ENCODE data around the gene FZR1. TPM values are rescaled to one million over a fixed set of nuclear protein-coding genes. Genes with fewer than 3 reads are reported as not detected.

Gene FZR1
- total RNA-seq, 2 experiments from 2014 or later, result 39.9 to 40.9 TPM

DNA sequence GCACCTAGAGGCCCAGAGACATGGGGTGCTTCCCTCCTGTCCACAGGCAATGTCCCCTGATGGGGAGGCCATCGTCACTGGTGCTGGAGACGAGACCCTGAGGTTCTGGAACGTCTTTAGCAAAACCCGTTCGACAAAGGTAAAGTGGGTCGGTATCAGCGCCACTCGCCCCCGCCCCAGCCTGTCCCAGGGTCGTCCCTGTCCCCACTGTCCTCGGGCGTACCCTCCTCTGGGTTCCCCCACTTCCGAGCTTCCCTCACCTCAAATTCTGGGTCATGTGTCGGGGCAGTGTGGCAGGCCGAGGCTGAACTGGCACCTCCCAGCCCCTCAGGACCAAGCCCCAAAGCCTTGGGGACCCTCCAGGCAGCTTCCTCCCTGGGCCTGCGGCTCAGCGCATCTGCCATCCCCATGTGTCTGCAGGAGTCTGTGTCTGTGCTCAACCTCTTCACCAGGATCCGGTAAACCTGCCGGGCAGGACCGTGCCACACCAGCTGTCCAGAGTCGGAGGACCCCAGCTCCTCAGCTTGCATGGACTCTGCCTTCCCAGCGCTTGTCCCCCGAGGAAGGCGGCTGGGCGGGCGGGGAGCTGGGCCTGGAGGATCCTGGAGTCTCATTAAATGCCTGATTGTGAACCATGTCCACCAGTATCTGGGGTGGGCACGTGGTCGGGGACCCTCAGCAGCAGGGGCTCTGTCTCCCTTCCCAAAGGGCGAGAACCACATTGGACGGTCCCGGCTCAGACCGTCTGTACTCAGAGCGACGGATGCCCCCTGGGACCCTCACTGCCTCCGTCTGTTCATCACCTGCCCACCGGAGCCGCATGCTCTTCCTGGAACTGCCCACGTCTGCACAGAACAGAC lies 28.5 kb downstream of the FZR1 start:
- ChIA-PET CTCF (no interaction called here), POLR2A (no interaction called here)
- Mint-ChIP-seq H3K4me1 (ENCODE audit: low read depth) (no peaks in the 10 kb centered on the region), H3K27ac (no peak overlapping the region), H3K9me3 (peaks cover 1% of the 10 kb centered on the region), H3K36me3 (ENCODE audit: low read depth) (peaks cover 26% of the 10 kb centered on the region), H3K27me3 (no peaks in the 10 kb centered on the region), H3K4me3 (no peak overlapping the region)
- intact Hi-C loops (cut with micrococcal nuclease), result no loop called here
- TF ChIP-seq, protein P1, sequence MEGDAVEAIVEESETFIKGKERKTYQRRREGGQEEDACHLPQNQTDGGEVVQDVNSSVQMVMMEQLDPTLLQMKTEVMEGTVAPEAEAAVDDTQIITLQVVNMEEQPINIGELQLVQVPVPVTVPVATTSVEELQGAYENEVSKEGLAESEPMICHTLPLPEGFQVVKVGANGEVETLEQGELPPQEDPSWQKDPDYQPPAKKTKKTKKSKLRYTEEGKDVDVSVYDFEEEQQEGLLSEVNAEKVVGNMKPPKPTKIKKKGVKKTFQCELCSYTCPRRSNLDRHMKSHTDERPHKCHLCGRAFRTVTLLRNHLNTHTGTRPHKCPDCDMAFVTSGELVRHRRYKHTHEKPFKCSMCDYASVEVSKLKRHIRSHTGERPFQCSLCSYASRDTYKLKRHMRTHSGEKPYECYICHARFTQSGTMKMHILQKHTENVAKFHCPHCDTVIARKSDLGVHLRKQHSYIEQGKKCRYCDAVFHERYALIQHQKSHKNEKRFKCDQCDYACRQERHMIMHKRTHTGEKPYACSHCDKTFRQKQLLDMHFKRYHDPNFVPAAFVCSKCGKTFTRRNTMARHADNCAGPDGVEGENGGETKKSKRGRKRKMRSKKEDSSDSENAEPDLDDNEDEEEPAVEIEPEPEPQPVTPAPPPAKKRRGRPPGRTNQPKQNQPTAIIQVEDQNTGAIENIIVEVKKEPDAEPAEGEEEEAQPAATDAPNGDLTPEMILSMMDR (IDR thresholded peaks at IDR 0.05), result no peak
- DNase-seq (no peak), ATAC-seq (no peak)

DNA sequence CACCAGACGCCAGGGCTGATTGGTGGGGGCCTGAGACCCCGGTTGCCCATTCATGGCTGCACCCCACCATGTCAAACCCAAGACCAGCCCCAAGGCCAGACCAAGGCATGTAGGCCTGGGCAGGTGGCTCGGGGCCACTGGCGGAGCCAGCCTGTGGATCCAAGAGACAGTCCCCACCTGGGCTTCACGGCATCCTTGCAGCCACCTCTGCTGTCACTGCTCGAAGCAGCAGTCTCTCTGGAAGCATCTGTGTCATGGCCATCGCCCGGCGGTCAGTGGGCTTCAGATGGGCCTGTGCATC lies 29.1 kb downstream of the FZR1 start:
- TF ChIP-seq, protein P1 (IDR thresholded peaks at IDR 0.05), result no peak
- H3K27ac Mint-ChIP-seq, result no peak overlapping the region
- CTCF ChIA-PET, result no interaction called here
- H3K4me3 Mint-ChIP-seq, result no peak overlapping the region
- no peaks in the 10 kb centered on the region for H3K4me1 Mint-ChIP-seq (ENCODE audit: low read depth)
- peaks cover 2% of the 10 kb centered on the region for H3K9me3 Mint-ChIP-seq
- intact Hi-C loops (cut with micrococcal nuclease), result no loop called here
- DNase-seq (no peak), ATAC-seq (no peak)
- POLR2A ChIA-PET, result no interaction called here
- H3K27me3 Mint-ChIP-seq, result no peaks in the 10 kb centered on the region
- H3K36me3 Mint-ChIP-seq (ENCODE audit: low read depth), result peaks cover 30% of the 10 kb centered on the region

DNA sequence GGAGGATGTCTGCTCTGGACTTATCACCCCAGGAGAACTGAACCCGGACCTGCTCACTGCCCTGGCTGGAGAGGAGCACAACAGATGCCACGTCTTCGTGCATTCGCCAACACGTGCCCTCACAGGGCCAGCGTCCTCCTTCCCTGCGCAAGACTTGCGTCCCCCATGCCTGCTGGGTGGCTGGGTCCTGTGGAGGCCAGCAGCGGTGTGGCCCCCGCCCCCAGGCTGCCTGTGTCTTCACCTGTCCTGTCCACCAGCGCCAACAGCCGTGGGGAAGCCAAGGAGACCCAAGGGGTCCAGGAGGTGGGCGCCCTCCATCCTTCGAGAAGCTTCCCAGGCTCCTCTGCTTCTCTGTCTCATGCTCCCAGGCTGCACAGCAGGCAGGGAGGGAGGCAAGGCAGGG lies 29.5 kb downstream of the FZR1 start:
- Mint-ChIP-seq H3K9me3 (peaks cover 2% of the 10 kb centered on the region), H3K4me3 (no peak overlapping the region), H3K4me1 (ENCODE audit: low read depth) (no peaks in the 10 kb centered on the region), H3K36me3 (ENCODE audit: low read depth) (peaks cover 30% of the 10 kb centered on the region), H3K27ac (no peak overlapping the region), H3K27me3 (no peaks in the 10 kb centered on the region)
- ATAC-seq, result no peak
- no peak for DNase-seq
- TF ChIP-seq, protein P1 (IDR thresholded peaks at IDR 0.05), result no peak
- intact Hi-C loops (cut with micrococcal nuclease), result no loop called here
- ChIA-PET POLR2A (interaction anchor here (1.0 kb wide), 1 partner anchor 9 kb away, joined by 3 read pairs; no protein-coding TSS in a partner anchor), CTCF (no interaction called here)

DNA sequence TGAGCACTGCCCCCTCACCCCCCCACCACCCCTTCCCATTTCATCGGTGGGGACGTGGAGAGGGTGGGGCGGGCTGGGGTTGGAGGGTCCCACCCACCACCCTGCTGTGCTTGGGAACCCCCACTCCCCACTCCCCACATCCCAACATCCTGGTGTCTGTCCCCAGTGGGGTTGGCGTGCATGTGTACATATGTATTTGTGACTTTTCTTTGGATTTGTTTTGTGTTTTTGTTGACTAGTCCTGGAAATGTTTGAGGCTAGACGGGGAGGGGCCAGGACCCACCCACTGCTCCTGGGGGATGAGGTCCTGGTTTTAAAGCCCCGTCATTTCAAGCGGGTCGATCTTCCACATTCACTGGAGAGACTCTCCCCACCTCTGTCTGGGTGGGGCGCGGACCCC lies 29.9 kb downstream of the FZR1 start:
- no peak for DNase-seq
- TF ChIP-seq, protein P1 (IDR thresholded peaks at IDR 0.05), result no peak
- ATAC-seq, result no peak
- no peak overlapping the region for H3K27ac Mint-ChIP-seq
- ChIA-PET CTCF (no interaction called here), POLR2A (interaction anchor here (1.0 kb wide), 1 partner anchor 9 kb away, joined by 3 read pairs; no protein-coding TSS in a partner anchor)
- H3K4me1 Mint-ChIP-seq (ENCODE audit: low read depth), result no peaks in the 10 kb centered on the region
- H3K36me3 Mint-ChIP-seq (ENCODE audit: low read depth), result peaks cover 30% of the 10 kb centered on the region
- no peak overlapping the region for H3K4me3 Mint-ChIP-seq
- peaks cover 2% of the 10 kb centered on the region for H3K9me3 Mint-ChIP-seq
- H3K27me3 Mint-ChIP-seq, result no peaks in the 10 kb centered on the region
- intact Hi-C loops (cut with micrococcal nuclease), result no loop called here

DNA sequence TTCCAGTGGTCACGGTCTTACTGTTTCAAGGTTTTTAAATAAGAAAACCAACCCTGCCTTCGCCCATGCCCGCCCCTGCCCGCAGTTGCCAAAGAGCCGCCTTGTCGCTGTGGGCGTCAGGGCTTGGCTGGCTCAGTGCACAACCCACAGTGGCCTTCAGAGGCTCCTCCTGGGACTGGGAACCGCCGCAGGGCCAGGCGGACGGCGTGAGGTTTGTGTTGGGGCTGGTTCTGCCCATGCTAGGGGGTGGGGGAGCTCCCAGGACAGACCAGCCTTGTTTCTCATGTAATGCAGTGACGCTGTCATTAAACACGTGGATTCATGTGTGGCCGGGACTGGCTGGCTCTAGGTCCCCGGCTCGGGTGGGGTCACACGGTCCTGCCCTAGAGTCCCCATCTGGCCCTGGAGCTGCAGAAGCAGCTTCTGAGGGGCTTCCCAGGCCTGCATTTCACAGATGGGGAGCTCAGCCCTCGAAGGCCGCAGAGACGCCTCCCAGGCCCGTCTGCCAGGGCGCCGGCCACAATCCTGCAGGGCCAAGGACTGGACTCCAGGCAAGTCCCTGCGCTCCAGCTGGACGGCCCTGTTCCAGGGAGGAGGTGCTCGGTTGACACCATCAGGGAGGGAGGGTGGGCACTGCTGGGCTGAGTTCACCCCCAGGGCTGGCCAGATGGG lies 30.5 kb downstream of the FZR1 start:
- Mint-ChIP-seq H3K36me3 (ENCODE audit: low read depth) (peaks cover 25% of the 10 kb centered on the region), H3K9me3 (peaks cover 2% of the 10 kb centered on the region), H3K27me3 (no peaks in the 10 kb centered on the region), H3K4me1 (ENCODE audit: low read depth) (no peaks in the 10 kb centered on the region), H3K27ac (no peak overlapping the region), H3K4me3 (no peak overlapping the region)
- CTCF ChIA-PET, result no interaction called here
- ATAC-seq, result no peak
- intact Hi-C loops (cut with micrococcal nuclease), result no loop called here
- DNase-seq, result no peak
- TF ChIP-seq, protein P1 (IDR thresholded peaks at IDR 0.05), result no peak
- POLR2A ChIA-PET, result interaction anchor here (1.0 to 1.1 kb wide), 2 partner anchors 10 kb away, joined by 3 read pairs; no protein-coding TSS in a partner anchor
